Stimulated activated CD8-positive, alpha-beta memory T cell treated with anti-CD3 and anti-CD28 coated beads, Interleukin-2, amount 100 ng/mL, for 1 hour (primary cell): ENCODE measurements around the gene SCGB3A1.

Experiments used
- DNase-seq, 2 donors: peaks; one replicate each; pipeline ENCODE4 v3.0.0-alpha.2; 2020; ENCODE audit warnings: low read depth in 2 of 2

The SCGB3A1 gene

GRCh38 chr5:180604271-180604670, 13.0 kb upstream of the SCGB3A1 start:
- no peak for DNase-seq

- no peak for DNase-seq
Measured at GRCh38 chr5:180603076-180603594, 11.8 kb upstream of the SCGB3A1 start.

DNA sequence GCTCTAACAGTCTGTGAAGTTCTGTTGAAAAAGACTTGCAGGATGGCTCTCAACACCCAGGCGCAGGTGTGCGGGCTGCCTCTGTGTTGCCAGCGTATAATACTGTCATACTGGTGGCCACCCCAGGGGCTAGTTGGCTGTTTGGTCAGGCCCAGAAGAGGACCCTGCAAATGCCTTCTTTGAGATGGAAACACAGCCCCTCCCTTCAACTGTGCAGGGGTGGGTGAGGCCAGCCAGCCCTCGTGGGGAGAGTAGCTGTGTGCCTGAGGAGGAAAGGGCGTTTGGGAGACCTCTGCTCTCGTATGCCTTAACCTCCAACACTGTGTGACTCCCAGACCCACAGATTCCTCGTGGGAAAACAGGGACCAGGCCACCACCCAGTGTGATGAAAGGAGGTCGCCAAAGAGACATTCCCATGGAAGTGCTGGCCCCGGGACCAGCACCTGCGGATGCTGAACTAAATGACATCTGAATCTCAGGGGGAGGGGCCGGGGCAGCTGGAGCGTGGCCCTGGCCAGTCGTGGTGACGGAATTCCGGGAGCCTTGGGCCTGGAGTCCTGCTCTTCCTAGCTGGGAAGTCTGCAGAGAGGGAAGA, 11.3 kb upstream of the SCGB3A1 start:
- DNase-seq: no peak

DNA sequence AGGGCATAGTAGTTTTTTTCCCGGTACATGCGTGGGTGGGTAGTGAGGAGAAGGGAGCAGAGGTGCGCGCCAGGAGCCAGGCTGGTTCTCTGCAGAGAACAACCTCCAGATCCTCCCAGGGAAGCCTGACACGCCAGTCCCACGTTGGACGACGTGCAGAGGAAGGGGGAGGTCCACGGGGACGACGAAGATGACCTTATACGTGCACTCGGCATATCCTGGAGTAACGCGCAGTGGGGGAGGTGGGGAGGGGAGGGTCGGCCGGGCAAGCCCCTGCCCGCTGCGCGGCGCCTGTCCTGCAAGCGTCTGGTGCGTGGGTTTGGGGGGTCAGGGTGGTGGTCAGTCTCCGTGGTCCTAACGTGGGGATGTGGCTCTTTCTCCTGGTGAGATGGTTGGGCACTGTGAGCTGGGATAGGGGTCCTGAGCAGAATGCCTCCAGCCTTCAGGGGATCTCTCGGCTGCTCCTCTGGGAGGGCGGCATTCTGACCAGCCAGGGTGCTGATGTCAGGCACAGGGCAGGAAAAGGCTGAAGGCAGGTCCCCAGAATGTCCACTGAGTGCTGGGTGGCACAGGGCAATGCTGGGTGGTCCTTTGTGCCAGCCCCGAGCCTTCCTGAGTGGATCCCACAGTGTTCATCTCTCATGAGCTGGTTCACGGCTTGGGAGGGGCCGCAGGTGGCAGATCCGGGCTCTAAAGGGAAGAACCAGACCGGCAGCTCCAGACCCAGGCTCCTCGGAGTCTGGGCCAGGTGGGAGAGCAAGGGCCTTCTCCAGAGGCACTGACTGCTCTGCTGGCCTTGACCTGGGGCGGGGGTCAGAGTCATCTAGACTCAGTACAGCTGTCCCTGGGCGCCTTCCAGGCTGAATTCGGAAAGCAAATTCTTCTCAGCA, 10.5 kb upstream of the SCGB3A1 start:
- DNase-seq: no peak

DNA sequence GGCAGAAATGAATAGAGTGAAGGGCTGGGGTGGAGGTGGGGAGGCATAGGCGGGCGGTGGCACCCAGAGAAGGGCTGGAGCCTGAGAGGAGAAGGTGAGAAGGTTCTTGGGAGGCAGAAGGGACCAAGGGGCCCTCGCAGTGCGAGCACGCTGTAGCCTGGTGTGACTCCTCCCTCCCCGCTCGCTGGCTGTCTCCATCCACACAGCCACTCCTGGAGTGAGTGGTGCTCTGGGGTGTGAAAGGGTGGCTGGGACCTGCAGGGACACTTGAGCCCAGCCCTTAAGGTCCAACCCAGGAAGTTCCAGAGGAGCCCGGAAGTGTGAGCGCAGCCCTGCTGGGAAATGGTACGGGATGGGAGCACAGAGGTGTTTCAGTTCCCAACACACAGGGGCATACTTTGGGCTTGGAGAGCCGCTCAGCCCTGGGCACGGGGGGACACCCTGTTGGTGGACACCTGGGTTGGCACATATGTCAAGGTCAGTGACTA, 9.3 kb upstream of the SCGB3A1 start:
- no peak for DNase-seq

DNA sequence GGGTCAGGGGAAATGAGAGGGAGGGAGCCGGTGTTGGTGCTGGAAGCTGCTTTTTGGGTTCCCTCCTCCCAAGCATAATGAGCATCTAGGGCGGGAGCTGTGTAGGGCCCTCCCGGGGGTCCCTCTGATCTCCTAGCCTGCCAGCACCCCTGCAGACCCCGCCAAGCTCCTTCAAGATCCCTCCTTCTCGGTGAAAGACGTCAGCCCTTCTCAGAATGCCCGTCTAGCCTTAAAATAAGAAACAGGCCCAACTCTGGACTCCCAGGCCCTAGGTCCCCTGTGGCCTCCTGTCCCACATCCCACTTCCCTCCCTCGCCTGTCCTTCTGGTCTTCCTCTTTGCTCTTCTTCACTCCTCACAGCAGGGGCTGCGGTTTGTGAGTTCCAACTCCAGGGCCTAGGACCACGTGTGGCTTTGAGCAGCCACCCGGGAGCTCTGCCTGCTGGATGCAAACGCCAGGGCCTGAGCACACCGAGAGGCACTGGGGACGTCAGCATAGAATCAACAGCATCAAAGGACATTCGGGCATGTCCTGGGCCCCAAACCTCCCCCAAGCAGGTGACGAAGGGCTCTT, 8.8 kb upstream of the SCGB3A1 start:
- no peak for DNase-seq

- DNase-seq: no peak
Measured at GRCh38 chr5:180599590-180599914, 8.3 kb upstream of the SCGB3A1 start.

DNA sequence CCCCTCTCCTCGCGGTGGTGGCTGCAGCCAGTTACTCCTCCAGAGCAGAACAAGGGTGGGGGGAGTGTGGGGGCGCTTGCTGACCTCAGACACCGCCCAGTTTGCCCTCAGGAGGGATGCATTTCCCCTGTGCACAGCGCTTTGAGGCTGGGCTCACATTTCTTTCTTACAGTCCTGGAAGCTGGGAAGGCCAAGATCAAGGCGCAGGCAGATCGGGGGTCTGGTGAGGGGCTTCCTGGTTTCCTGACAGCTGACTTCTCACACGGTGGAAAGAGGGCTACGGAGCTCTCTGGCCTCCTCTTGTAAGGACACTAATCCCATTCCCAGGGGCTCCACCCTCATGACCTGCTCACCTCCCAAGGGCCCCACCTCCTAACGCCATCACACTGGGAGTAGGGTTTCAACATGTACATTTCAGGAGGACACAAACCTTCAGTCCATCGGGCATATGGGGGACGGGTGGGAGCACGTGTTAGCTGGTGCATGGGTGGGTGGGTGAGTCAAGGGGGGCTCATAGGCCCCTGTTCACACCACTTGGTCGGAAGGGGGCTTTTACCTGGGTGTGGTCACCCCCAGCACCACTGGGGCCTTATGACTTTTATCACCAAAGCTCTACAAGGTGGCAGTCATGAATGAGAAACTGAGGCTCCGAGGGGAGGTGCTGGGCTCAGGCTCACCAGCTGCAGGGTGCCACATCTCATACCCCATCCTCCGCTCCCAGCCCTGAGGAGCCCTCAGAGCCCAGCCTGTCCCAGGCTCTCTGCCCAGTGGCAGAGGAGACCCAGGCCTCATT, 7.7 kb upstream of the SCGB3A1 start:
- DNase-seq: no peak

DNA sequence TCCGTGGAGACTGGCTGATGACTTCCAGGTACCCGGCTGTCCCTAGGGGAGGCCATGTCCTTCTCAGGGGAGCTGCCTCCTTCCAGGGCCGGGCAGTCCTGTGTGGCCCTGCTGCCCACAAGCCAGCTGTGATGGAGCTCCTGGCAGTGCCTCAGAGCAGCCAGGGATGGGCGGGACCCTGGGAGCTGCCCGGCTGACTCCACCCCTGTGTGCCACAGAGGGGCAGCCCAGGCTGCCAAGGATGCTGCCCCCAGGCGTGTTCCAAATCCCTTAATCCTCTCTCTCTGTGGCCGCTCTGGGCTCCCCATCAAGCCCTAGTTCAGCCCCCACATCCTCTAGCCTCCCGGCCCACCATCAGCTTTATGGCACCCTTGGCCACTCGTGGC, 7.0 kb upstream of the SCGB3A1 start:
- DNase-seq: no peak

GRCh38 chr5:180596668-180597231, 5.5 kb upstream of the SCGB3A1 start:
- DNase-seq: no peak

GRCh38 chr5:180596115-180596667, 4.9 kb upstream of the SCGB3A1 start:
- no peak for DNase-seq

- DNase-seq: no peak
Measured at GRCh38 chr5:180595381-180596114, 4.2 kb upstream of the SCGB3A1 start.

DNA sequence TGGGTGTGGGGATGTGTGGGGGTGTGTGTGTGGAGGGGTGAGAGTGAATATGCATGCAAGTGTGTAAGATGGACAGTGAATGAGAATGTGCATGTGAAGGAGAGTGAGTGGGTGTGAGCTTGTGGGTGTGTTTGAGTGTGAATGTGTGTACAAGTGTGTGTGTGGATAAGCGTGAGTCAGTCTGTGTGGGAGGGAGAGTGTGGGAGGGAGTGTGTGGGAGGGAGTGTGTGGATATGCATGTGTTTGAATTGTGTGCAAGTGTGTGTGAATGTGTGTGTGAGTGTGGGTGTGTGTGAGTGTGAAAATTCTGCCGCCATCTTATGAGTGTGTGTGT, 3.7 kb upstream of the SCGB3A1 start:
- no peak for DNase-seq

GRCh38 chr5:180594311-180595045, 3.2 kb upstream of the SCGB3A1 start:
- DNase-seq: no peak

GRCh38 chr5:180593446-180594206, 2.3 kb upstream of the SCGB3A1 start:
- DNase-seq: no peak

DNA sequence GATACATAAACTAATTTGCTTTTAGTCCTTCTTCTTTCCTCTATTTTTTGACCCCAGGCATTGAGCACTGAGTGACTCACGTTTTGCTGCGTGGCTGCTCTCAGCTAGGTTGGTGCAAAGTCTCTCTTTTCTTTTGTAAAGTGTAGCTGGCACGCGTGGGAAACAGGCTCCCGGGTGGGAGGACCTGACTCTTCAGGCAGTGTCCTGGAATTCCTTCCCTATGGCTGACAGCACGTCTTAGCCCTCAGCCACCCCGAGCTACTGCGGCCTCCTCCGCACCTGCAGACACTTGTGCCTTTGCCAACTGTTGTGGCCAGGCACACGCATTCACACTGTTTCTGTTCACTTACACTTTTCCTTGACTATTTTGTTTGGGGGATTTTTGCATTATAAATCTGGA, 877 bp upstream of the SCGB3A1 start:
- DNase-seq: no peak

DNA sequence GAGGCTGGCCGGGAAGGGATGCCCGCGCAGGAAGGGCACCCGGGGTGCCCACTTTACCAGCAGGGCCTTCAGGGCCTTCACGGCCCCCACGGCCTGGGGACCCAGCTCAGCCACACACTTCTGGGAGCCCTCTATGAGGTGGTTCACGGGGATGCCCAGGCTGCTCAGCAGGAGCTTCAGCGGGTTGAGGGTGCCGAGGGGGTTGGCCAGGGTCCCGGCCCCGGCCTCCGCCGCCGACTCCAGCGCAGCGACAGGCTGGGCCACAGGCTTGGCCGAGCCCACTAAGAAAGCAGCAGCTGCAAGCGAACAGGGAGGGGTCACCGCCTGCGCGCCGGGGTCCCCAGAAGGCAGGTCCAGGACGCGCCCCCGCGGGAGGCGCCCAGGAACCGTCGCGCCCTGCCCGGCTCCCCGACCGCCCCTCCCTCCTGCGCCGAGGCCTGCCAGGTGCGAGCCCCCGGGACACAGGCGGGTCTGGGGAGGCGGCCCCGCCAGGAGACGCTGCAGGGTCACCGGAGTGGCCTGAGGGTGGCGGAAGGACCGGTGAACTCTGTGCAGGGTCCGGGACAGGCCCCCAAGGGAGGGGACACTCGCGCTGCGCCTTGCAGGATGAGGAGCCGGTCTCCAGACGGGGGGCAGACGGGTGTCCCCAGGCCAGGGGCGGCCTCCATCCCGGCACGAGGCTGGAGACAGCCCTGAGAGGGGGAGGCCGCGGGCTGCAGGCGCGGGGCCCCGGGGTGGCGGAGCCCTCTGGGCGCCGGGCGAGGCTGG, 572 bp downstream of the SCGB3A1 start:
- DNase-seq: no peak

GRCh38 chr5:180589771-180590542, 1.3 kb downstream of the SCGB3A1 start:
- DNase-seq: no peak
